Lower lobe of right lung (tissue), 2 donors: ENCODE data around the gene GALNTL6. TPM values are rescaled to one million over a fixed set of nuclear protein-coding genes. Genes with fewer than 3 reads are reported as not detected.

Experiments used
- ATAC-seq, 2 donors: fragments of 200-7000 bp; cut with Tn5 transposase; one replicate each; pipeline ENCODE4 v1.9.1; 2020 to 2022; ENCODE audit warnings: mild to moderate bottlenecking in 2 of 2, moderate library complexity in 2 of 2
- DNase-seq: peaks from one replicate; pipeline ENCODE4 v3.0.0-alpha.2; 2020
- H3K27ac ChIP-seq: fragments of 200-600 bp; one replicate; pipeline ENCODE4 v1.8.0; 2022
- H3K27me3 ChIP-seq: fragments of 200-600 bp; one replicate; pipeline ENCODE4 v1.8.0; 2022; ENCODE audit warnings: low read depth
- H3K36me3 ChIP-seq: fragments of 200-600 bp; one replicate; pipeline ENCODE4 v1.8.0; 2022; ENCODE audit warnings: mild to moderate bottlenecking
- H3K4me1 ChIP-seq: fragments of 200-600 bp; one replicate; pipeline ENCODE4 v1.8.0; 2022
- H3K4me3 ChIP-seq: fragments of 200-600 bp; one replicate; pipeline ENCODE4 v1.8.0; 2022; ENCODE audit warnings: mild to moderate bottlenecking
- H3K9me3 ChIP-seq: fragments of 200-600 bp; one replicate; pipeline ENCODE4 v1.8.0; 2022
- CTCF ChIP-seq: fragments of 200-600 bp; IDR thresholded peaks from one replicate; pipeline ENCODE4 v1.8.0; 2022; ENCODE audit warnings: antibody characterized with exemption, mild to moderate bottlenecking
- intact Hi-C: fragments of 100-400 bp; cut with DNase I; formaldehyde crosslinking; loops from one replicate; pipeline ENCODE4 v1.11.0; 2022
- total RNA-seq: library from RNA; stranded (reverse); fragmentation: NEBNext Ultra II Directional; extraction: Animal tissue kit (Norgen Biotek cat#: 25700); gene quantifications from one replicate; pipeline ENCODE4 v1.2.1, GENCODE V29; 2021
- donor health status: DM: no; HTN: yes; CAD: no; lungs with severe emphysema.

The GALNTL6 gene
- total RNA-seq, 1 donor from 2014 or later: not detected

GRCh38 chr4:172390331-172390730, 577.1 kb downstream of the GALNTL6 start:
- Histone ChIP-seq H3K4me1 (no peaks in the 10 kb centered on the region), H3K9me3 (no peaks in the 10 kb centered on the region), H3K27me3 (no peaks in the 10 kb centered on the region), H3K4me3 (no peak overlapping the region), H3K36me3 (no peaks in the 10 kb centered on the region), H3K27ac (no peak overlapping the region)
- DNase-seq: no peak
- intact Hi-C loops: no loop called here
- TF ChIP-seq CTCF: no peak
- ATAC-seq: no peak

- Histone ChIP-seq H3K9me3 (no peaks in the 10 kb centered on the region), H3K36me3 (no peaks in the 10 kb centered on the region), H3K27me3 (no peaks in the 10 kb centered on the region), H3K4me1 (no peaks in the 10 kb centered on the region), H3K4me3 (no peak overlapping the region), H3K27ac (no peak overlapping the region)
- DNase-seq (no peak), ATAC-seq (no peak)
- intact Hi-C loops: no loop called here
- TF ChIP-seq CTCF: no peak
These were observed 579.5 kb downstream of the GALNTL6 start for GRCh38 chr4:172392741-172393140.

GRCh38 chr4:172393220-172393619, 580.0 kb downstream of the GALNTL6 start:
- no peak for DNase-seq
- no peaks in the 10 kb centered on the region for H3K36me3 ChIP-seq
- no peaks in the 10 kb centered on the region for H3K9me3 ChIP-seq
- H3K27me3 ChIP-seq: no peaks in the 10 kb centered on the region
- H3K27ac ChIP-seq: no peak overlapping the region
- no peak for ATAC-seq
- TF ChIP-seq CTCF: no peak
- no peaks in the 10 kb centered on the region for H3K4me1 ChIP-seq
- intact Hi-C loops: no loop called here
- no peak overlapping the region for H3K4me3 ChIP-seq

- no peaks in the 10 kb centered on the region for H3K27me3 ChIP-seq
- H3K27ac ChIP-seq: no peak overlapping the region
- H3K9me3 ChIP-seq: no peaks in the 10 kb centered on the region
- no peaks in the 10 kb centered on the region for H3K4me1 ChIP-seq
- H3K36me3 ChIP-seq: no peaks in the 10 kb centered on the region
- intact Hi-C loops: no loop called here
- no peak for ATAC-seq
- TF ChIP-seq CTCF: no peak
- DNase-seq: no peak
- H3K4me3 ChIP-seq: no peak overlapping the region
These were observed 591.5 kb downstream of the GALNTL6 start for GRCh38 chr4:172404676-172405075.

- no peaks in the 10 kb centered on the region for H3K4me1 ChIP-seq
- intact Hi-C loops: no loop called here
- H3K4me3 ChIP-seq: no peak overlapping the region
- H3K27me3 ChIP-seq: no peaks in the 10 kb centered on the region
- H3K9me3 ChIP-seq: no peaks in the 10 kb centered on the region
- ATAC-seq (no peak), DNase-seq (no peak)
- no peaks in the 10 kb centered on the region for H3K36me3 ChIP-seq
- no peak overlapping the region for H3K27ac ChIP-seq
- no peak for TF ChIP-seq CTCF
These were observed 597.2 kb downstream of the GALNTL6 start for GRCh38 chr4:172410363-172410762.

- Histone ChIP-seq H3K4me1 (no peaks in the 10 kb centered on the region), H3K9me3 (no peaks in the 10 kb centered on the region), H3K27me3 (no peaks in the 10 kb centered on the region), H3K4me3 (no peak overlapping the region), H3K36me3 (no peaks in the 10 kb centered on the region), H3K27ac (no peak overlapping the region)
- DNase-seq: no peak
- no peak for ATAC-seq
- intact Hi-C loops: no loop called here
- TF ChIP-seq CTCF: no peak
These were observed 597.9 kb downstream of the GALNTL6 start for GRCh38 chr4:172411149-172411548.
